Activated CD4-positive, alpha-beta T cell treated with anti-CD3 and anti-CD28 coated beads, Interleukin-2, Interleukin-6, amounts not matched to agents 100 ng/mL and 50 ng/mL, durations not matched to agents 16 hours and 8 hours (primary cell): ENCODE results near the gene TARS3.
"Not testable (repeated sequence)": the region's sequence is repeated elsewhere in the genome, so short reads cannot be mapped to it uniquely, and the experiment has no call there.

Experiments
- DNase-seq: peaks from one replicate; pipeline ENCODE4 v3.0.0-alpha.2; 2020

TARS3 gene

DNA sequence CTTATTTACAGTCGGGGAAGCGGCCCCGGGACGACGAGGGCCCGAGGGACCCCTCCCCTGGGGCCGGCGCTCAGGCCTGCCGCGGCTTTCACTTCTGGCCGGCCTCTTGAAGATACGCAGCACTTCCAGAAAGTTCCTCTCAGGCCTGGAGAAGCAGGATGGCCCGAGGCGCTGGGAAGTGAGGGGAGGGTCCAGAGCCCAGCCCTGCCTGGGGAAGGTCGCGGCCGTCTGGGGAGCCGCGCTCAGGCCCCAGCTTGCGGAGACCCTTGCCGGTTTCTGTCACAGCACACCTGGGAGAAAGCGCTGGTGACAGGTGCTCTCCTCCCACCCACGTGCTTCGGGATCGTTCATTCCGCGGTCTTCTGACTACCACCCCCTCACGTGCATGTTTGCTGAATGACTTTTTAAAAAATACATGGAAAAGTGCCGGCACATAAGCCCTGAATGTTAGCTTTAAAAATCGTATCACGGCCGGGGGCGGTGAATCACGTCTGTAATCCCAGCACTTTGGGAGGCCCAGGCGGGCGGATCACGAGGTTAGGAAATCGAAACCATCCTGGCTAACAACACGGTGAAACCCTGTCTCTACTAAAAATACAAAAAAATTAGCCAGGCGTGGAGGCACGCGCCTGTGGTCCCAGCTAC lies 71.4 kb downstream of the TARS3 start:
- DNase-seq = no peak

DNA sequence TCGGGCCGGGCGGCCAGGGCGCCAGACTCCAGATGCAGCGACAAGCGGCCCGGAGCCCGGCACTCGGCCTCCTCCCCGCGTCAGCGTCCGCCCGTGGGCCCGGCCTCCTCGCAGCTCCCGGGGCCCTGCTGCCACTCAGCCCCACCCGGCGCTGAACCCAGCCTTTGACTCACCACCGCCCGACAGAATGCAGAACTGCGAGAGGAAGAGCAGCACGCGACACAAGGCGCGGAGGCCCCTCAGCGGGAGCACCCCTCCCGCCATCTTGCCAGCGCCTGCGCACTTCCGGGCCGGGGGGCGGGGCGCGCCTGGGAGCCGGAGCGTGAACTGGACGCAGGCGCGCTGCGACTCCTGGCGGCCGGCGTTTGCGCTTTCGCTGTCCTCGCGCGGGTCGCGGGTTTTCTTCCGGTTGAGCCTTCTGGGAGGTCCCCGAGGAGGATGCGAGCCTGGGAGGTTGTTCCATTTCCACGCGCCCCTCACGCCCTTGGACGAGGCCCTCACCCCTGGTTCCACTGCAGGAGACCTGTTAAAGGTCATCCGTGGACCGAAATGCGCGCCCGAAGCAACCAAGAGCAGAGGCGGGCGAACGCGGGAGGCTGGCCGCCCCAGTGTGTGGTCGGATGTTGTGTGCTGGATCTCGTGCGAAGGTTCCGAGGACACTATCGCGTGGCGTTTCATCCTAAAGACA lies 72.0 kb downstream of the TARS3 start, which contains the start of gene TM2D3:
Gene TM2D3, minus strand, starts transcription at position 284 of the 688 bp plus-strand sequence. Its CDS starts 20 bp downstream, at position 264.
- DNase-seq = peak; percentile 95

DNA sequence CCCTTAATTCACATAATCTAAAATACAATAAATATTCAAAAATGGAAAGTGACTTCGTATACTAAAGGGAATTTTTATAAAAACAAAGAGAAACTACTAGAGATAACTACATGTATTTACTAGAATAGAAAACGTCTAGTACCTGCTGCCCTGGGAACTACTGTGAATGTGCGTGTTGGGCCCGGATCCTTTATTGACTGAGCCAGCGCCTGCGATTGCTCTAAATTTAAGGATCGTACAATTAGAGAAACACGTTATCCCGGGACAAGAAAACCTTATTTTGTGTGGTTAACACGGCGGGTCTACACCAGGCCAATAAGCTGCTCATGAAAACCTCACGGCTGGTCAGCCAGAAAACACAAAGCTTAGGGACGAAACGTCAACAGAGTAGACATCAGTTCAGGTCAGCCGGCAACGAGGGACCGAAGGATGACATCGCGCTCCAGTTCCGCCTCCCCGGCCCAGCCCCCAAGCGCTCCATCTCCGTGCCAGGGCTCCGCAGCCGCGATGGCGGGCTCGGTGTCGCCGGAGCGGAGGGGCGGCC lies 72.6 kb downstream of the TARS3 start:
- no peak for DNase-seq

DNA sequence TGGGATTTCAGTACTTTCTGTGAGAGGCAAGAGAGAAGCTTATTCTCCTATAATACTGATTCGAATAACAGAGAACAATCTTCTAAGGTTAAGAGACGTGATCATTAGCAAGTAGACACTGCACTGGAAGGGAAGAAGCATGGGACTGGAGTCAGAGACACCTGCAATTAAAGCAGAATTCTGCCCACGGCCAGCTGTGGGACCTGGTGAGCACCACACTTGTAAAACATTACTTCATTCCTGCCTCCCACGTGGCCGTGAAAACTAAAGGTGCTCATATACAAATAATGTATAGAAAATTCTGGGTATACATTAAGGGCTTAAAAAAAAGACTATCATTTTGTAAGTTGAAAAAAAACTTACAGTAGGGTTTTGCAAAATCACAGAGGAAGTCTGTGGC lies 74.1 kb downstream of the TARS3 start:
- no peak for DNase-seq

DNA sequence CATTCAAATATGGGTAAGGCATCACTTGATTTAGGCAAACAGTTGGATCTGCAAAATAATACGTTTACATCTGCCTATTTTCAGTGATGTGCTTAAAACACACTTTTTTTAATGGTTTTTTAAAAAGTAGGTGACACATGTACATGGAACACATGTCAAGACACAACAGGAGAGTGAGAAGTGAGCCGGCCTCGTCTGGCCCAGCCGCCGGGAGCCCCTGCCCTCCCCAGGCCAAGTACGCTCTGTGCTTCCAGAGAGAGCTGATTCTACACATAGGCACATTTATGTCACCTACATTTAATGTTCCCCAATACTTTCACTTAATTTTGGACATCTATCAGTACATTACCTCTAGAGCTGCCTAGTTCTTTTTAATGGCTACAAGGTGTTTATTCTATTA lies 75.9 kb downstream of the TARS3 start:
- DNase-seq = no peak

DNA sequence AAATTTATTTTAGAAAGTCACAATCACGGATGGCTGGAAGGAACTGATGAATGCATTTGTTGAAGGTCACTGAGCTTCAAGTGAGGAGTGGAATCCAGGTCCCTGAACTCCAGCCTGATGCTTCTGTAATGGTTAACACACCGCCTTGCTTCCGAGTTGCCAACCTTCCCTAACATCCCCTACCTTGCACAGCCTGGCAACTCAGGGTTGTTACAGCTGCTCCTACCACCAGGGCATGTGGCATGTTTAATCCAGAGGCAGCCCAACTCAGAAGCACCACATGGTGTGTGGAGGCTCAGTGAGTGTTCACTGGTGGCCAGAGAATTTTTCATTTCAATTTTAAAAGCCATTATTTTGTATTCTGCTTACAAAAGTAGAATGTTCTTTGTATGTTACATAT lies 77.0 kb downstream of the TARS3 start:
- no peak for DNase-seq

DNA sequence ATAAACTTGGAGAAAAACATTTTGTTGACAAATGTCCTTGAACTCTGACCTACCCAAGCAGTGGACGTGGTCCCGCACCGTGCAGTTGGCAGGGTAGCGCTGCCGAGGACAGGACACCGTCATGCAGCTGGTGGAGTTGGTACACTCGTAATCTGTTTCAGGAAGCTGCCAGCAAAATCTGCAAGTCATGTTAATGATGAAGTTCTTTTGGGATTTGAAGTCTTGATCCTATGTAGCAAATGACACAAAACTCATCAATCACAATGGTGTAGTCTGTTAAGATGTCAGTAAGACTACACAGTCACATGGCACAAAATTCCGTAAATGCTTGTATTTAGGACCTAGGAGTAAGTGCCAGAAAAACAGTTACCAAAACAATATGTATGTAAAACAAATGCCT lies 77.6 kb downstream of the TARS3 start:
- no peak for DNase-seq

DNA sequence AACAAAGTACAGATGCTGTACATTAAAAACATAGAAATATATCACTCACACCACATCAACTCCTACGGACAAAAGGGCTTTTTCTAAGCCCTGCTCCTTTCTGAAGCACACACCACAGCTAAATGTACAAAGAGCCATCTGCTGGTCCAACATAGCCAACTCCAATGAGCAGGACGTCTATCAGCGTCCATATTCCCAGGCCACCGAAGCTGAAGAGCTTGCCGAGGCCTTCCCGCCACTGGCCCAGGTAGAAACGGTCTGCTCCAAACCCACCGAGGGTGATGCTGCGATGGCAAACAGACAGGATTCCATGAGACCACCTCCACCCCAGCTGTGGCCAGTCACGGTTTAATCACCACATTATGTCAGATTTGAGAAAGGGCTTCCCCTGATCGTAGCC lies 81.9 kb downstream of the TARS3 start:
- no peak for DNase-seq

DNA sequence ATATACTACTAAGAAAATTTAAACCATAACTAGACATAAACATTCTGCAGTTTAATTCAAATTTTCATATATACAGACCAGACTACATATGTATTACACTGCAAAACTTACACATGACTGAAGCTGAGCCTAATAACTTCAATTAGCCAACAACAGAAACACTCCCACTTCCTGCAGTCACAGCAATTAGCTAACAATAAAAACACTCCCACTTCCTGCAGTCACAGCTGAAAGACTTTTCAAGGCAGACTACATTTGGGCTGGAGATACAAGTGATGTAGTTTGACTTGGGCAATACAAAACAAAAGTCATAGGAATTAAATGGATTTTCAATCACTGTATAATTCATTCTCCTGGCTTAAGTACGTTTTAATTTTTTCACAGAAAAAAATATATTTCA lies 82.4 kb downstream of the TARS3 start:
- DNase-seq = no peak

DNA sequence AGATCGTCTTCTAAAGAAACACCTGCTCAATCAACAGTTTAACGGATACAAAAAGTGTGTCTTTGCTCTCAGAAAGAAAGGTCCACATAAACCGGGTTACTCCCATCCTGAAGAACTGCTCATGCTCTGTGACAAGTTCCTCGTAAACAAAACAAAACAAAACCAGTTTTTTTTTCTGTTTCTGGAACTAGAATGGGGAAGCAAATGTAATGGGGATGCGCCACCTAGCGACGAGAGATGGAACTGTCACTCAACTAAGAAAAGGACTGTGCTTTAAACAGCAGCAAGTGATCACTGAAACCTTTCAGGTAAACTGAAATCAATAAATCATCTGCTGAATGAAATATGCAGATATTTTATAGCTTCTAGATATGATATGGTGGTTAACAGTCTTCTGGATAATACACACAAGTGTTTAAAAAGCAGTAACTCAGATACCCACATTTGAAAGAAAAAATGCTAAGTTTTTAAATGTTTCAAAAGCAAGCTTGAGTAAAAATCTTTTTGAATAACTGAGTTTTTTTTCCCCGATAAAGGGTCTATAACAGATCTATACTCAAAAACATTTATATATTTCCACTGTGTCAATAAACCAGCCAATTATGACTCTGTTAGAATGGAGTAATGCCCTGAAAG lies 83.0 kb downstream of the TARS3 start:
- DNase-seq = peak; percentile 72

DNA sequence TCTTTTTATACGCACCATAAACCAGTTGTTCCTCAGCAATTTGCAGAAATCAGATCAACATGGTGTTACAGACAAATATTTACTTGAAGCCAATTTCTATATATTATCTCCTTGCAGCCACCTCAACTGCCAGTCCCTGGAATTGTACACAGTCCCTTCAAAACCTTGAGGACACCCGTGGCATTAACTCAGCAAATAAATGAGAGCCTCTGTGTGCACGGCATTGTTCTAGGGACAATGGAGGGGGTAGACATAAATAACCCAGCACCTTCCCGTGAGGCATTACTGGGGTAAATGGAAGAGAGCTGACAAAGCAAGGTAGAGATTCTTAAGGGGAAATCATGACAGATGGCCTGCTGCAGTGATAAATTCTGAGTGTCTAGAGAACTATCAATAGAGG lies 84.6 kb downstream of the TARS3 start:
- no peak for DNase-seq

DNA sequence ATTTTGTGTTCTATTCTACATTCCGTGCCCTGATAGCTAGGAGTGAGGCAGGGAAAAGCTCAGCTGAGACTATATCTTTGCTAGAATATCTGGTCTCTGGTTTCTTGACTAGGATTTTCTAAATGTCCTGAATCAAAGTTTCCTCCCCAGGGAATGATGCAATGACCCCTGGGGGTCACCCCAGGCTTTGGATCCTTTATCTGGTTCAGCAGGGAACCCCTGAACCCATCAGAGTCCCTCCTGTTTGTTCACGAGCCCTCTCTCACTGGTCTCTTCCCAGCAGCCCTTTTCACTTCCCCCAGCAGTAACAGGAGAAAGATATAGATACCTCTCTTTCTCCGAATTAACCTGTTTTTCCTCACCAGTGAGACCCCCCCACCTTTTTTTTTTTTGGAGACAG lies 86.4 kb downstream of the TARS3 start:
- DNase-seq = no peak

DNA sequence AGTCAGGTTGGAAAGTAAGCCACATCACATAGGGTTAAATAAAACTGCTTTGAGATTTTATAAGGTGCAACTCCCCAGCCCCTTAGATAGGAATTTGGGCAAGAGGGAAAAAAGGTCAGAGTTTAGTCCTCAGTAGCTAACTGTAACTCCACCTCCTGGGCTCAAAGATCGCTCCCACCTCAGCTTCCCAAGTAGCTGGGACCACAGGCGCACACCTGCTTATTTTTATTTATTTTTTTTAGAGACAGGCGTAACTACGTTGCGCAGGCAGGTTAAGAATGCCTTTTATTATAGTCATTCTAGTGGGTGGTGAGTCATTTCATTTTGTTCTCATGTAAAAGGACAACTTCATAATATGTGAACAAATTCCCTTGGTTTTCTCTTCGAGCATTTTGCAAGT lies 86.8 kb downstream of the TARS3 start:
- no peak for DNase-seq

DNA sequence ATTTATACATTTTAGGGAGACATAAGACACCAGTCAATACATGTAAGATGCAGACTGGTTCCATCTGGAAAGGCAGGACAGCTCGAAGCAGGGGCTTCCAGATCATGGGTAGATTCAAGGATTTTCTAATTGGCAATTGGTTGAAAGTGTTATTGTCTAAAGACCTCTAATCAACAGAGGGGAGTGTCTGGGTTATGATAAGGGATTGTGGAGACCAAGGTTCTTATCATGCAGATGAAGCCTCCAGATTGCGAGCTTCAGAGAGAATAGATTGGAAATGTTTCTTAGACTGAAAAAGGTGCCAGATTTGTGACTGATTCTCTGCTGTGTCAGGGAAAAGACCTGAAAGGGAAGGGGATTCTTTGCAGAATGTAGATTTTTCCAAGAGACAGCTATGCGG lies 87.2 kb downstream of the TARS3 start:
- DNase-seq = no peak

DNA sequence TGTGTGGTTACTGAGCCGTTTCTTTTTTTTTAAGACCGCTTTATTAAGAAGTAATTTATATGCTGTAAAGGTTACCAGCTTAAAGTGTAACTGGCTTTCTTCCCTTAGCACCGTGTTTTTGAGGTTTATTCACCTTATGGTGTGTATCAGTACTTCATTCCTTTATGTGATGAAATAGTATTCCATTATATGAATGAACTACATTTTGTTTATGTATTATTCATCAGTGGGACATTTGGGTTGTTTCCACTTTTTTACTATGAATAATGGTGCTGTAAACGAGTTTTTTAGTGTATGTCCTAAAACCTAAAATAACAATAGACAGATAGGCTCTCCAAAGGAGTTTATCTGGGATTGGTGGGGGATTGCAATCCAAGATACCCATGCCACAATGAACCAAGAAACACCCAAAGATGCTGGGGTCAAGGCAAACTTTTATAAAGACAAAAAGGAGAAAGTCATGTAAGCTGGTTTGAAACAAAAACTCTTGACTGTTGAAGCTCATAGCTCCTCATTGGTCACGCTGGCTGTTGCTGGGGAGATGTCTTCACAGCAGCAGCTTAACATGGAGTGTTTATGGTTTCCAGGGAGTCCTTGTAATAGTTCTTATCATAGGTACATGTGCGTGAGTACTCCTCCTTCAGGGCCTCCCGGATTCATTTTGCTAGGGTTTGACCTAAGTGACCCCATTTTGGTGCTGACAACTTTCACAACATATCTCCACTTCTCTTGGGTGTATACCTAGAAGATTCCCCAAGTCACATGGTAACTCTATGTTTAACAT lies 88.1 kb downstream of the TARS3 start:
- DNase-seq = no peak

DNA sequence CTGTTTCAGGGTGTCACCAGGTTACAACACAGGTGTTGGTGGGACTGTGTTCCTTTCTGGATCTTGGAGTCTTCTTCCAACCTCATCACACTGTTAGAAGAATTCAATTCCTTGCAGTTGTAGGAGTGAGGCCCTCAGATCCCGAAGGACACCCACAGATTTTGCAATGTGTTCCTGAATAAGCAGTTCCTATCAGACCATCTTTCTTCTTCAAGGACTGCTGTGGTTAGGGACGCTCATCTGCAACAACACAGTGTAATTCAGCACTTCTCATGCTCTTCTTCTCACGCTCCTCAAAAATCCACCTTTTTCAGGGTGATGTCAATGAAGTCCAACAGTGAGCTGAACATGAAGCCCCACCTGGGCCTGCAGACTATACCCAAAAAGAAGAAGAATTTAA lies 90.9 kb downstream of the TARS3 start:
- no peak for DNase-seq

DNA sequence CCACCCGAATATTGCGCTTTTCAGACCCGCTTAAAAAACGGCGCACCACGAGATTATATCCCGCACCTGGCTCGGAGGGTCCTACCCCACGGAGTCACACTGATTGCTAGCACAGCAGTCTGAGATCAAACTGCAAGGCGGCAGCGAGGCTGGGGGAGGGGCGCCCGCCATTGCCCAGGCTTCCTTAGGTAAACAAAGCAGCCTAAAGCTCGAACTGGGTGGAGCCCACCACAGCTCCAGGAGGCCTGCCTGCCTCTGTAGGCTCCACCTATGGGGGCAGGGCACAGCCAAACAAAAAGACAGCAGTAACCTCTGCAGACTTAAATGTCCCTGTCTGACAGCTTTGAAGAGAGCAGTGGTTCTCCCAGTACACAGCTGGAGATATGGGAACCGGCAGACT lies 97.5 kb downstream of the TARS3 start:
- not testable (repeated sequence) for DNase-seq

DNA sequence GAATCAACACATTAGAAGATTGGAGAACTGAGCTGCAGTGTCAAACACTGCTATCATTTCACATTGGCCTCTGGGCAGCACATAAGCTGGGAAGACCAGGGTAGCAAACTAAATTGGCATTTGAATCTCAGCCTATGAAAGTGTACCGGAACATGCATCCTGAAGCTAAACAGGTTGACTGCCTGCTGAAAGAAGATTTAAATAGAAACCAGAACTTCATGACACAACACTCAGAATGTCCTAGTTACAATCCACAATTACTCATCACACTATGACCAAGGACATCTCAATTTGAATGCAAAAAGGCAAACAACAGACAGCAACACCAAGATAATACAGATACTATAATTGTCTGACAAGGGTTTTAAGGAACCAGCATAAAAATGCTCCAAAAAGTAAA lies 98.3 kb downstream of the TARS3 start:
- peak; percentile 33 for DNase-seq

DNA sequence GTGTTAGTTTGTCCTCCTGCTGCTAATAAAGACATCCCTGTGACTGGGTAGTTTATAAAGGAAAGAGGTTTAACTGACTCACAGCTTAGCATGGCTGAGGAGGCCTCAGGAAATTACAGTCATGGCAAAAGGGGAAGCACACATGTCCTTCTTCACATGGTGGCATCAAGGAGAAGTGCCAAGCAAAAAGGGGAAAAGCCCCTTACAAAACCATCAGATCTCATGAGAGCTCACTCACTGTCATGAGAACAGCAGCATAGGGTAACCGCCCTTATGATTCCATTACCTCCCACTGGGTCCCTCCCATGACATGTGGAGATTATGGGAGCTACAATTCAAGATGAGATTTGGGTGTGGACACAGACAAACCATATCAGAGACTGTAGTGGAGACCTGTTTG lies 99.1 kb downstream of the TARS3 start:
- no peak for DNase-seq

DNA sequence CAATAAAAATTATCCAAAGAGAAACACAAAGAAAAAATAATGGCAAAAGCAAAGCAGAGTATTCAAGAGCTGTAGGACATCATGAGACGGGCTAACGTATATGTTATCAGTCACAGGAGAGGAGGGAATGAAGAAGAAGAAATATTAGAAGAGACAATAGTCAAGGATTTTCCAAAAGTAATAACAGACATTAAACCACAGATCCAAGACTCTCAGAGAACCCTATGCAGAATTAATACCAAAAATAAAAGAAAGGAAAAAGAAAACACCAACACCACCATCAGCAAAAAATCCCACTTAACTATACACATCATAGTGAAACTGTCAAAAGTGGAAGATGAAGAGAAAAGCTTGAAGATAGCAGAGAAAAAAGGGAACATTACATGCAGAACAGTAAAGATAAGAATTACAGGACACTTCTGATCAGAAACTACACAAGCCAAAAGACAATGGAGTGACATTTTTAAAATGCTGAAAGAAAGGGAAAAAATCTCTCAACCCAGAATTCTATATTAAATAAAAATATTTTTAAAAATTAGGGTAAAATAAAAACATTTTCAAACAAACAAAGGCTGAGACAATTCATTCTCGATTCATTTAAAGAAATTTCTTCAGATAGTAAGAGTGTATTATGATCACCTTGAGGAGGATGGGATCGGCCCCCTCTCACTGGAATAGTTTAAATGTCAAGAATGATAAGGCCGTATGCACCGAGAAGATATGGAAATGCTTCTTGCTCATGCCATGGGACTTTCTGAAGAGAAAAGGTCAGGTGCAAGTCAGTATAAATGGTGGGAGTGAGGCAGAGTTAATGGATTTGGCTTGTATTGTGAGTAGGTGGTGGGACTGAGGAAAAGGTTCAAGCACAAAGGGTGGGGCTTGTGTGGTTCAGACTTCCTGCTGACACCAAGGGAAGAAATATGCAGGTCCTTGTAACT lies 100.6 kb downstream of the TARS3 start:
- no peak for DNase-seq

DNA sequence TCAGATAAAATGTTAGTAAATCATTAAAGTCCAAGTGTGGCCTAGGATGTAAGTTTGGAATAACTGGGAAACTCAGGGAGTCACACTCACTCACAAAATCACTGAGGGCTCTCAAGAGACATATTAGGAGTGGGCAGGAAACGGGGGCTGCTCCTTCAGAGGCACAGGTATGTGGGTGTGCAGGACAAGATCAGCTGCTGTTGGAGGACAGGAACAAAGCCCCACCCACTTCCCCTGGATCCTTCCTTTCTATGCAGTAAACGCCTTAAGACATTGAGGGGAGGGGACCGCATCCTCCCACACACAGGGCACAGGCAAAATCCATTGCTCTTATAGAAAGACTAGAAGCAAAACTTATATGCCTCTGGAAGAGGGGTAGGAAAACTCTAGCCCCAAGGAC lies 102.3 kb downstream of the TARS3 start:
- DNase-seq = no peak

DNA sequence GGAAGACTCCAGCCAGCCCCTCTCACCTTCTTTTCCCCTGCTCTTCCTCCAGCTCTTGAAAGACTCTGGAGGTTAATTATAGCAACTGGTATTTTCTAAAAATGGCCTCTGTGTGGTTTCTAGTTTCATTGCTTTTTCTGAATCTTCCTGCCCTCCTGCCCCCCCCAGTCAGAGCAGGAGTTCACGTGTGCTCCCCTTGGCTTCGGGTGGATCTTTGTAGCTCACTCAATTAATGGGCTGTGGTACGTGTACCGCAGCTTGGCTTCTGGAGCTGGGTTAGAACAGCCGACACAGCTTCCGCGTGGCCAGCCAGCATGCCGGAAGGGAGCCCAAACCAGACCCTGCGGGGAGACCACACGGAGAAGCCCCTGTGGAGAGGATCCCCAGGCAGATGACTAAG lies 103.6 kb downstream of the TARS3 start:
- DNase-seq = no peak

DNA sequence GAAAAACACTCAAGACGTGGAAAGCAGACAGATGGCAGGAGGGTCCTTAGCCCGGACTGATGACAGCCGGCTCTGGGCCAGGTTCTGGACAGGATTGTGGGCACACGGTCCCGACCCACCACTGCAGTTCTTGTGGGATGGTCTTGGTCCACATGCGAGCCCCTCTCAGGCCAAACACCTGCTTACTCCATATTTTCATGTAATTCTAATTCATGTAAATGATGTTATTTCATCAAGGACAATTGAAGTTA lies 104.7 kb downstream of the TARS3 start:
- no peak for DNase-seq
